Esophagus muscularis mucosa (tissue), 3 donors: ENCODE measurements around the gene TAS2R13.

Experiments
- POLR2A ChIP-seq: fragments of 450-650 bp; IDR thresholded peaks from one replicate; pipeline ENCODE4 v1.6.1; 2017; ENCODE audit warnings: antibody characterized with exemption, moderate library complexity, mild to moderate bottlenecking, low read depth
- TF ChIP-seq, protein P1 (sequence below), 3 experiments: fragments of 200-600 bp in 2 of 3; fragments of 450-650 bp in 1 of 3; sonication (generic) in 2 of 3; IDR thresholded peaks; one replicate each; pipeline ENCODE4 v1.5.1; 2017 to 2019; ENCODE audit warnings: antibody characterized with exemption in 3 of 3, mild to moderate bottlenecking in 2 of 3, moderate library complexity in 1 of 3

DNA sequence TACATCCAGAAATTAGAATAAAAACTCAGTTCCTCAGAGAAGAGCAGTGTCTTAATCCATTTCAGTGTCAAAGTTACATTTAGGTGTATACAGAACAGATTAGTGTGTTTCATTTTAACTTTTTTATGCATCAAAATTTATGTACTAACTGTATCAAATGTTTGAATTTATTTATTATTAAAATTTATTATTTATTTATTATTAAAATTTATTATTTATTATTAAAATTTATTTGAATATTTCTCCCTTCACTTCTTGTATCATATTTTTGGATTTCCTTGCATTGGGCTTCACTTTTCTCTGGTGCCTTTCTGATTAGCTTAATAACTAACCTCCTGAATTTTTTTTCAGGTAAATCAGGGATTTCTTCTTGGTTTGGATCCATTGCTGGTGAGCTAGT is 32.0 kb upstream of the TAS2R13 start:
- TF ChIP-seq POLR2A, result no peak
- TF ChIP-seq, protein P1, sequence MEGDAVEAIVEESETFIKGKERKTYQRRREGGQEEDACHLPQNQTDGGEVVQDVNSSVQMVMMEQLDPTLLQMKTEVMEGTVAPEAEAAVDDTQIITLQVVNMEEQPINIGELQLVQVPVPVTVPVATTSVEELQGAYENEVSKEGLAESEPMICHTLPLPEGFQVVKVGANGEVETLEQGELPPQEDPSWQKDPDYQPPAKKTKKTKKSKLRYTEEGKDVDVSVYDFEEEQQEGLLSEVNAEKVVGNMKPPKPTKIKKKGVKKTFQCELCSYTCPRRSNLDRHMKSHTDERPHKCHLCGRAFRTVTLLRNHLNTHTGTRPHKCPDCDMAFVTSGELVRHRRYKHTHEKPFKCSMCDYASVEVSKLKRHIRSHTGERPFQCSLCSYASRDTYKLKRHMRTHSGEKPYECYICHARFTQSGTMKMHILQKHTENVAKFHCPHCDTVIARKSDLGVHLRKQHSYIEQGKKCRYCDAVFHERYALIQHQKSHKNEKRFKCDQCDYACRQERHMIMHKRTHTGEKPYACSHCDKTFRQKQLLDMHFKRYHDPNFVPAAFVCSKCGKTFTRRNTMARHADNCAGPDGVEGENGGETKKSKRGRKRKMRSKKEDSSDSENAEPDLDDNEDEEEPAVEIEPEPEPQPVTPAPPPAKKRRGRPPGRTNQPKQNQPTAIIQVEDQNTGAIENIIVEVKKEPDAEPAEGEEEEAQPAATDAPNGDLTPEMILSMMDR (IDR thresholded peaks at IDR 0.05), result no peak
